ENCODE results near the gene NTM.

DNA sequence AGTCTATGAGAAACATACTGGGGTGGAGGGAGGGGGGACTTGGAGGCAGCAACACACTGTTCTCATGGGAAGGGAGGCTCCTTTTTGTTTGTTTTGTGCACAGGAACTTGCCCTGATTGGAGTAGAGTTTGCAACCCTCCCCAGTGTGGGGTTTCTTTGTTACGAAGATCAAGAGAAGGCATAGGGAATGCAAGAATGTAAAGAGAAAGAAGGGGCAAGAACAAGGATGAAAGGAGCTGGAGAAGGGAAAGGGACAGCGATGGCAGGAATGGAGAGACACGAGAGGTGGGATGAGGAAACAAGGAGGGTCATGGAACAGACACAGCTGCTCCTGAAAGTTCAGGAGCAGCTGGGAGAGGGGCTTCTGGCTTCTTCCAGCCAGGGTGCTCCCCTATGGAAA is 611.7 kb downstream of the NTM start:
- TF ChIP-seq, protein P1, sequence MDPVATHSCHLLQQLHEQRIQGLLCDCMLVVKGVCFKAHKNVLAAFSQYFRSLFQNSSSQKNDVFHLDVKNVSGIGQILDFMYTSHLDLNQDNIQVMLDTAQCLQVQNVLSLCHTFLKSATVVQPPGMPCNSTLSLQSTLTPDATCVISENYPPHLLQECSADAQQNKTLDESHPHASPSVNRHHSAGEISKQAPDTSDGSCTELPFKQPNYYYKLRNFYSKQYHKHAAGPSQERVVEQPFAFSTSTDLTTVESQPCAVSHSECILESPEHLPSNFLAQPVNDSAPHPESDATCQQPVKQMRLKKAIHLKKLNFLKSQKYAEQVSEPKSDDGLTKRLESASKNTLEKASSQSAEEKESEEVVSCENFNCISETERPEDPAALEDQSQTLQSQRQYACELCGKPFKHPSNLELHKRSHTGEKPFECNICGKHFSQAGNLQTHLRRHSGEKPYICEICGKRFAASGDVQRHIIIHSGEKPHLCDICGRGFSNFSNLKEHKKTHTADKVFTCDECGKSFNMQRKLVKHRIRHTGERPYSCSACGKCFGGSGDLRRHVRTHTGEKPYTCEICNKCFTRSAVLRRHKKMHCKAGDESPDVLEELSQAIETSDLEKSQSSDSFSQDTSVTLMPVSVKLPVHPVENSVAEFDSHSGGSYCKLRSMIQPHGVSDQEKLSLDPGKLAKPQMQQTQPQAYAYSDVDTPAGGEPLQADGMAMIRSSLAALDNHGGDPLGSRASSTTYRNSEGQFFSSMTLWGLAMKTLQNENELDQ (tag by site-specific recombination; IDR thresholded peaks at IDR 0.05; ENCODE audit: low read depth) = no peak
- TF ChIP-seq, protein P2, sequence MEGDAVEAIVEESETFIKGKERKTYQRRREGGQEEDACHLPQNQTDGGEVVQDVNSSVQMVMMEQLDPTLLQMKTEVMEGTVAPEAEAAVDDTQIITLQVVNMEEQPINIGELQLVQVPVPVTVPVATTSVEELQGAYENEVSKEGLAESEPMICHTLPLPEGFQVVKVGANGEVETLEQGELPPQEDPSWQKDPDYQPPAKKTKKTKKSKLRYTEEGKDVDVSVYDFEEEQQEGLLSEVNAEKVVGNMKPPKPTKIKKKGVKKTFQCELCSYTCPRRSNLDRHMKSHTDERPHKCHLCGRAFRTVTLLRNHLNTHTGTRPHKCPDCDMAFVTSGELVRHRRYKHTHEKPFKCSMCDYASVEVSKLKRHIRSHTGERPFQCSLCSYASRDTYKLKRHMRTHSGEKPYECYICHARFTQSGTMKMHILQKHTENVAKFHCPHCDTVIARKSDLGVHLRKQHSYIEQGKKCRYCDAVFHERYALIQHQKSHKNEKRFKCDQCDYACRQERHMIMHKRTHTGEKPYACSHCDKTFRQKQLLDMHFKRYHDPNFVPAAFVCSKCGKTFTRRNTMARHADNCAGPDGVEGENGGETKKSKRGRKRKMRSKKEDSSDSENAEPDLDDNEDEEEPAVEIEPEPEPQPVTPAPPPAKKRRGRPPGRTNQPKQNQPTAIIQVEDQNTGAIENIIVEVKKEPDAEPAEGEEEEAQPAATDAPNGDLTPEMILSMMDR (tag by site-specific recombination; IDR thresholded peaks at IDR 0.05) = no peak
- TF ChIP-seq, protein P3, sequence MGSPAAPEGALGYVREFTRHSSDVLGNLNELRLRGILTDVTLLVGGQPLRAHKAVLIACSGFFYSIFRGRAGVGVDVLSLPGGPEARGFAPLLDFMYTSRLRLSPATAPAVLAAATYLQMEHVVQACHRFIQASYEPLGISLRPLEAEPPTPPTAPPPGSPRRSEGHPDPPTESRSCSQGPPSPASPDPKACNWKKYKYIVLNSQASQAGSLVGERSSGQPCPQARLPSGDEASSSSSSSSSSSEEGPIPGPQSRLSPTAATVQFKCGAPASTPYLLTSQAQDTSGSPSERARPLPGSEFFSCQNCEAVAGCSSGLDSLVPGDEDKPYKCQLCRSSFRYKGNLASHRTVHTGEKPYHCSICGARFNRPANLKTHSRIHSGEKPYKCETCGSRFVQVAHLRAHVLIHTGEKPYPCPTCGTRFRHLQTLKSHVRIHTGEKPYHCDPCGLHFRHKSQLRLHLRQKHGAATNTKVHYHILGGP (tag by site-specific recombination; IDR thresholded peaks at IDR 0.05) = no peak
- TF ChIP-seq ZFP69B (tag by site-specific recombination; IDR thresholded peaks at IDR 0.05) (no peak), ZNF302 (tag by site-specific recombination; IDR thresholded peaks at IDR 0.05; ENCODE audit: low read depth) (no peak)
- TF ChIP-seq, protein P4, sequence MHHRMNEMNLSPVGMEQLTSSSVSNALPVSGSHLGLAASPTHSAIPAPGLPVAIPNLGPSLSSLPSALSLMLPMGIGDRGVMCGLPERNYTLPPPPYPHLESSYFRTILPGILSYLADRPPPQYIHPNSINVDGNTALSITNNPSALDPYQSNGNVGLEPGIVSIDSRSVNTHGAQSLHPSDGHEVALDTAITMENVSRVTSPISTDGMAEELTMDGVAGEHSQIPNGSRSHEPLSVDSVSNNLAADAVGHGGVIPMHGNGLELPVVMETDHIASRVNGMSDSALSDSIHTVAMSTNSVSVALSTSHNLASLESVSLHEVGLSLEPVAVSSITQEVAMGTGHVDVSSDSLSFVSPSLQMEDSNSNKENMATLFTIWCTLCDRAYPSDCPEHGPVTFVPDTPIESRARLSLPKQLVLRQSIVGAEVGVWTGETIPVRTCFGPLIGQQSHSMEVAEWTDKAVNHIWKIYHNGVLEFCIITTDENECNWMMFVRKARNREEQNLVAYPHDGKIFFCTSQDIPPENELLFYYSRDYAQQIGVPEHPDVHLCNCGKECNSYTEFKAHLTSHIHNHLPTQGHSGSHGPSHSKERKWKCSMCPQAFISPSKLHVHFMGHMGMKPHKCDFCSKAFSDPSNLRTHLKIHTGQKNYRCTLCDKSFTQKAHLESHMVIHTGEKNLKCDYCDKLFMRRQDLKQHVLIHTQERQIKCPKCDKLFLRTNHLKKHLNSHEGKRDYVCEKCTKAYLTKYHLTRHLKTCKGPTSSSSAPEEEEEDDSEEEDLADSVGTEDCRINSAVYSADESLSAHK (tag by site-specific recombination; IDR thresholded peaks at IDR 0.05) = no peak

Data from HEK293 (cell line).